Erythroblast (primary cell): Measurements from ENCODE around the gene CCDC85B.

ENCODE experiments used
- GATA1 ChIP-seq: IDR thresholded peaks from 2 replicates; pipeline ENCODE4 v1.6.1; 2011; ENCODE audit warnings: low read depth, mild to moderate bottlenecking, control low read depth, low read length, moderate library complexity
- POLR2A ChIP-seq: IDR thresholded peaks from 2 replicates; pipeline ENCODE4 v1.6.1; 2011; ENCODE audit warnings: mild to moderate bottlenecking, low read length

DNA sequence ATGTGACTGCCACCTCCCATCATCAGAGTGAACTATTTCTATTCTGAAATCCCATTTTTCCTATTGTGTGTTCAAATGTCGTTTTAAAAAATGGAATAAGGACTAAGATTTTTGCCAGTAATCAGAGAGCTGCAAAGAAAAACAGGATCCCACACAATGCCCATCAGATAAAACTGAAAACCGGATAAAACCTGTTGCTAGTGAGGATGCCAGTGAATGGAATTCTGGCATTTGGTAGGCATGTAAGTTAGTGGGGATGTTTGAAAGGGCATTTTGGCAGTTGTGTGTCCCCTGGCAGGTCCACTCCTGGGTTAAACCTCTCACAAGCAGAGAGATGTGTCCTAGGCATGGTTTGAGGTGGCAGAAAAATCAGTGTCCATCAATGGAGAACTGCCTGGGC is 34.9 kb downstream of the CCDC85B start:
- TF ChIP-seq POLR2A (no peak), GATA1 (no peak)
